GM13977 (cell line): ENCODE data around the gene PCED1A.

Source experiments
- DNase-seq: peaks from one replicate; pipeline ENCODE4 v3.0.0; 2012; ENCODE audit warnings: low spot score
- in situ Hi-C: fragments of 300-500 bp; cut with MboI; formaldehyde crosslinking; loops from one replicate; pipeline ENCODE4 v1.12.0; 2022; ENCODE audit warnings: low sequenced_read_pairs, low pct_unique_long_range_greater_than_20kb, mixed read lengths, inconsistent platforms; ENCODE audit not compliant: unreplicated experiment
- TF ChIP-seq, protein P1 (sequence below): IDR thresholded peaks from 2 replicates; pipeline ENCODE4 v1.5.1; 2012; ENCODE audit warnings: mild to moderate bottlenecking, control low read depth; ENCODE audit not compliant: insufficient read depth; ENCODE audit errors: extremely low read depth, missing control alignments

The PCED1A gene

GRCh38 chr20:2880650-2881049 lies 40.2 kb upstream of the PCED1A start:
- DNase-seq: no peak
- in situ Hi-C loops: no loop called here
- TF ChIP-seq, protein P1, sequence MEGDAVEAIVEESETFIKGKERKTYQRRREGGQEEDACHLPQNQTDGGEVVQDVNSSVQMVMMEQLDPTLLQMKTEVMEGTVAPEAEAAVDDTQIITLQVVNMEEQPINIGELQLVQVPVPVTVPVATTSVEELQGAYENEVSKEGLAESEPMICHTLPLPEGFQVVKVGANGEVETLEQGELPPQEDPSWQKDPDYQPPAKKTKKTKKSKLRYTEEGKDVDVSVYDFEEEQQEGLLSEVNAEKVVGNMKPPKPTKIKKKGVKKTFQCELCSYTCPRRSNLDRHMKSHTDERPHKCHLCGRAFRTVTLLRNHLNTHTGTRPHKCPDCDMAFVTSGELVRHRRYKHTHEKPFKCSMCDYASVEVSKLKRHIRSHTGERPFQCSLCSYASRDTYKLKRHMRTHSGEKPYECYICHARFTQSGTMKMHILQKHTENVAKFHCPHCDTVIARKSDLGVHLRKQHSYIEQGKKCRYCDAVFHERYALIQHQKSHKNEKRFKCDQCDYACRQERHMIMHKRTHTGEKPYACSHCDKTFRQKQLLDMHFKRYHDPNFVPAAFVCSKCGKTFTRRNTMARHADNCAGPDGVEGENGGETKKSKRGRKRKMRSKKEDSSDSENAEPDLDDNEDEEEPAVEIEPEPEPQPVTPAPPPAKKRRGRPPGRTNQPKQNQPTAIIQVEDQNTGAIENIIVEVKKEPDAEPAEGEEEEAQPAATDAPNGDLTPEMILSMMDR: no peak

DNA sequence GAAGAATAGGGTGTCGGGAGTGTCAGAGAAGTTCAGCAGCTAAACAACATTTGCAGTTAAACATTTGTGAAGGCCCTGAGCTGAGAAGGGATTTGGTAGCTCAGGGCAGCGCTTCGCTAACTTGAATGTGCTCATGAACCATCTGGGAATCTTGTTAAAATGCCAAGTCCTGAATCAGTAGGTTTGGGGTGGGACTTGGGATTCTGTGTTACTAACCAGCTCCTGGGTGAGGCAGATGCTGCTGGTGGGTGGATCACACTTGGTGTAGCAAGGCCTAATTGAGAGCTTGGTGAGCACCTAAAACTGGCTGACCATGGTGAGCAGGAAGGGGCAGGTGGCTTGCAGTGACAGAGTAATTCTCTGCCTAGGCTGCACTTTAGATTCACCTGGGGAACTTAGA lies 38.7 kb upstream of the PCED1A start:
- in situ Hi-C loops: loop anchor here (10.0 kb wide), 1 partner anchor 96 kb away; no protein-coding TSS in a partner anchor
- no peak for DNase-seq
- TF ChIP-seq, protein P1: no peak

GRCh38 chr20:2878515-2878914 lies 38.1 kb upstream of the PCED1A start:
- no peak for DNase-seq
- in situ Hi-C loops: loop anchor here (10.0 kb wide), 1 partner anchor 96 kb away; no protein-coding TSS in a partner anchor
- TF ChIP-seq, protein P1: no peak

DNA sequence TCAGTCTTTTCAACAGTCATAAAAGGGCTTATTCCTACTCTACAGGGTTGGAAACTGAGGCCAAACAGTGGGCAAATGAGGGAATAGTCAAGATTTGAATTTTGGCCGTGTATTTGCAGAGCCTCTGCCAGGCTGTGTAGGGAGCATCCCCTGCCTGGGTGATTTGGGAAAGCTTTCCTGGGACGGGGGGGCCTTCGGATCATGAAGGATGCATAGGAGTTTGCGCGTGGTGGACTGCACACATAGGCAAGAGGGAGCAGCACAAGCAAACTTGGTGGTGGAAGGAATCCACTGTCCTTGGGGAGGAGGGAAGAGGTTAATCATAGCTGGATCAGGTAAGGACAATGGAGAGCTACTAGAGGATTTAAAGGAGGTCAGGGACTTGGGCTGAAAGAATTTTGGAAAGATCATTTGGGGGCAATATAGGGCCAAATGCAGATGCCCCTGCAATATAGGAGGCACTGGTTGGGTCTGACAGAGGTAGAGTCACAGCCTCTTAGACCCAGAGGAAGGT lies 35.3 kb upstream of the PCED1A start:
- TF ChIP-seq, protein P1: no peak
- no peak for DNase-seq
- in situ Hi-C loops: loop anchor here (10.0 kb wide), 1 partner anchor 99 kb away; no protein-coding TSS in a partner anchor

DNA sequence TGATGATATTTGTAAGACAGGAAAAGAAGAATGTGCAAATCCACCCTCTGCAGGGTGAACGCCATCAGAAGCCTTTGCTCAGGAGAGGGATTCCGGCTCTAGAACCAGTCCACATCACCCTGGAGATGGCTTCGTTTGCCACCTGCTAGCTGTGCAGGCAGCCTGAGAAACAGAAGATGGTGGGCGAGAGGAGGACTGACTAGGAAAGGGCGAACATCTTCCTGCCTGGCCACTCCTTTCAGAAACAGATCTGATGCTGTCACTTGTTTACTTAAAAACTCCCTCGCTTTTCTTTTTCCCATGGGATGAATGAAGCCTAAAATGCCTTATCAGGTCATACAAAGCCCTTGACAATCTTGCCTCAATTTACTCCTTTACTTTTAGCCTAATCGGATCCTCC lies 34.0 kb upstream of the PCED1A start:
- in situ Hi-C loops: loop anchor here (10.0 kb wide), 1 partner anchor 100 kb away; no protein-coding TSS in a partner anchor
- no peak for DNase-seq
- TF ChIP-seq, protein P1: no peak

GRCh38 chr20:2873747-2874041 lies 33.2 kb upstream of the PCED1A start:
- DNase-seq: peak; percentile 73
- in situ Hi-C loops: loop anchor here (10.0 kb wide), 1 partner anchor 101 kb away; no protein-coding TSS in a partner anchor
- TF ChIP-seq, protein P1: no peak
